DMS53 treated with DMSO at 0.1 percent for 48 hours (cell line): Measurements from ENCODE around the gene ATP8B4.

Experiments
- DNase-seq: peaks from one replicate; lab custom pipeline; 2025; ENCODE audit not compliant: unreplicated experiment; lab: John Stamatoyannopoulos, UW

Gene ATP8B4

GRCh38 chr15:49900903-49901235 lies 218.2 kb downstream of the ATP8B4 start:
- no peak for DNase-seq

GRCh38 chr15:49900006-49900902 lies 218.8 kb downstream of the ATP8B4 start:
- no peak for DNase-seq

- DNase-seq = no peak
Observed at GRCh38 chr15:49898575-49899283, 220.3 kb downstream of the ATP8B4 start.

- no peak for DNase-seq
Observed at GRCh38 chr15:49898097-49898496, 220.9 kb downstream of the ATP8B4 start.

- no peak for DNase-seq
Observed at GRCh38 chr15:49895347-49896223, 223.4 kb downstream of the ATP8B4 start.

- no peak for DNase-seq
Observed at GRCh38 chr15:49890689-49891088, 228.3 kb downstream of the ATP8B4 start.

GRCh38 chr15:49889536-49889935 lies 229.5 kb downstream of the ATP8B4 start:
- no peak for DNase-seq

GRCh38 chr15:49888734-49889133 lies 230.3 kb downstream of the ATP8B4 start:
- DNase-seq = no peak

GRCh38 chr15:49888323-49888693 lies 230.7 kb downstream of the ATP8B4 start:
- no peak for DNase-seq

- no peak for DNase-seq
Observed at GRCh38 chr15:49887659-49888322, 231.2 kb downstream of the ATP8B4 start.

- no peak for DNase-seq
Observed at GRCh38 chr15:49883121-49883520, 235.9 kb downstream of the ATP8B4 start.

GRCh38 chr15:49881866-49882265 lies 237.2 kb downstream of the ATP8B4 start:
- DNase-seq = no peak

- no peak for DNase-seq
Observed at GRCh38 chr15:49881433-49881832, 237.6 kb downstream of the ATP8B4 start.

- no peak for DNase-seq
Observed at GRCh38 chr15:49877873-49878521, 241.0 kb downstream of the ATP8B4 start.

GRCh38 chr15:49877117-49877872 lies 241.7 kb downstream of the ATP8B4 start:
- no peak for DNase-seq

- DNase-seq = peak; percentile 36
Observed at GRCh38 chr15:49876401-49877038, 242.5 kb downstream of the ATP8B4 start.

- no peak for DNase-seq
Observed at GRCh38 chr15:49875392-49875791, 243.6 kb downstream of the ATP8B4 start.

GRCh38 chr15:49870472-49870871 lies 248.6 kb downstream of the ATP8B4 start:
- DNase-seq = no peak

- DNase-seq = no peak
Observed at GRCh38 chr15:49868348-49868747, 250.7 kb downstream of the ATP8B4 start.
